Urothelium cell line (cell line): ENCODE results near the gene SCP2.
A peak's percentile ranks its signal among the peaks of the same experiment; 100 is the strongest.
"Not testable (repeated sequence)": the region's sequence is repeated elsewhere in the genome, so short reads cannot be mapped to it uniquely, and the experiment has no call there.

Source experiments
- DNase-seq: peaks from one replicate; pipeline ENCODE4 v3.0.0; 2011; ENCODE audit warnings: low spot score, mixed read lengths
- FAIRE-seq: peaks from 2 replicates; lab custom pipeline; 2011; peaks lifted over from hg19 to GRCh38; lab: Jason Lieb, UNC

SCP2 gene

DNA sequence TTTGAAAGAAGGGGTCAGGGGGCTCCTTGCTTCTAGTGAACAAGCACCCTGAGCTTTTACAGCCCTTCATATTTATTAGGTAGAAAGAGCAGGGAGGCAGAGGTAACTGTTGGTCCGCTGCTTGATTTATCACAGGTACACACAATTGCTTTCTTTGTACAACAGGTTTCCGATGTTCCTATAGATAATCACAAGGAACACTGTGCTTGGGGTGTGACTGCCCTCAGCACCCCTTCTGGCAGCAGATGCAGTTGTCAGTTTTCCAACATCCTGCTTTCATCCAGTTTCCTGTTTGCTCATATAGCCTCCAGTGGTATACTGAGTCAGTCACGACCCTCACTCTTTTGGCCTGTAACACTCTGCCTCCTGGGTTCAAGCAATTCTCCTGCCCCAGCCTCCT lies 40.6 kb downstream of the SCP2 start:
- no peak for FAIRE-seq

DNA sequence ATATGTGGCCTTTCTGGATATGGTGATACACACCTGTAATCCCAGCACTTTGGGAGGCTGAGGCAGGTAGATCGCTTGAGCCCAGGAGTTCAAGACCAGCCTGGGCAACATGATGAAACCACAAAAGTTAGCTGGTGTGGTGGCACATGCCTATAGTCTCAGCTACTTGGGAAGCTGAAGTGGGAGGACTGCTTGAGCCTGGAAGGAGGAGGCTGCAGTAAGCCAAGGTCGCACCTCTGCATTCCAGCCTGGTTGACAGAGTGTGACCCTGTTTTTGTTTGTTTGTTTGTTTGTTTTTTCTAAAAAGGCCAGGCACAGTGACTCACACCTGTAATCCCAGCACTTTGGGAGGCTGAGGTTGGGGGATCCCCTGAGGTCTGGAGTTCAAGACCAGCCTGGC lies 42.2 kb downstream of the SCP2 start:
- FAIRE-seq, DNase-seq: not testable (repeated sequence)

More for the DNA sequence above, 40.6 kb downstream of the SCP2 start:
- DNase-seq: no peak

DNA sequence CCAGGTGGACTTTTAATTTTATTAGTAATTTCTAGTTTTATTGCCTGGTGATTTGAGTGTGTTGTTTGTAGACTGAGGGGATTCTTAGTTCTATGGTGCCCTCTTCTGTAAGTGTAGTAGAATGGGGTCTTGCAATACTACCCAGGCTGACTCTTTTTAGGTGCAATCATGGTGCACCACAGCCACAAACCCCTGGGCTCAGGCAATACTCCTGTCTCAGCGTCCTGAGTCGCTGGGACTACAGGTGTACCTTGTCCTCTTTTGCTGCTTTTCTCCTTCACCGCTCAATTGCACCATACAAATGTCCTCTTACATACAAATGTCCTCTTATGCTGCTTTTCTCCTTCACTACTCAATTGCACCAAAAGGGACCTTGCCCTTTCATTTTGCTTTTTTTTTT lies 43.1 kb downstream of the SCP2 start:
- no peak for DNase-seq
- no peak for FAIRE-seq

DNA sequence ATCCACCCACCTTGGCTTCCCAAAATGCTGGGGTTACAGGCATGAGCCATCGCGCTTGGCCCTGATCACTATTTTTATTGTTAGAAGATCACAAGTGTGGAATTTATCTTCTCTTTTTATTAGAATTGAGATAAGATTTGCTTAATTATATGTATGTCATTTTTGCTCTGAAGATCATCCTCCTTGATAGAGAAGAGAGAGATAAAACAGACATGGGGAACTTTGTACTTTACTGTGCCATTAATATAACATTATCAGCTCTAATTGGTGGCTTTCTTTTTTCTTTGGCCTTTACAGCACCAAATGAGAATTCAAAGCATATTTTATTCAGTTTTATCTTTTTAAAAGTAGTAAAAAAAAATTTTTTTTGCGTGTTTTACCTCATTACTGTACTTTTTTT lies 46.8 kb downstream of the SCP2 start:
- DNase-seq: no peak
- no peak for FAIRE-seq

DNA sequence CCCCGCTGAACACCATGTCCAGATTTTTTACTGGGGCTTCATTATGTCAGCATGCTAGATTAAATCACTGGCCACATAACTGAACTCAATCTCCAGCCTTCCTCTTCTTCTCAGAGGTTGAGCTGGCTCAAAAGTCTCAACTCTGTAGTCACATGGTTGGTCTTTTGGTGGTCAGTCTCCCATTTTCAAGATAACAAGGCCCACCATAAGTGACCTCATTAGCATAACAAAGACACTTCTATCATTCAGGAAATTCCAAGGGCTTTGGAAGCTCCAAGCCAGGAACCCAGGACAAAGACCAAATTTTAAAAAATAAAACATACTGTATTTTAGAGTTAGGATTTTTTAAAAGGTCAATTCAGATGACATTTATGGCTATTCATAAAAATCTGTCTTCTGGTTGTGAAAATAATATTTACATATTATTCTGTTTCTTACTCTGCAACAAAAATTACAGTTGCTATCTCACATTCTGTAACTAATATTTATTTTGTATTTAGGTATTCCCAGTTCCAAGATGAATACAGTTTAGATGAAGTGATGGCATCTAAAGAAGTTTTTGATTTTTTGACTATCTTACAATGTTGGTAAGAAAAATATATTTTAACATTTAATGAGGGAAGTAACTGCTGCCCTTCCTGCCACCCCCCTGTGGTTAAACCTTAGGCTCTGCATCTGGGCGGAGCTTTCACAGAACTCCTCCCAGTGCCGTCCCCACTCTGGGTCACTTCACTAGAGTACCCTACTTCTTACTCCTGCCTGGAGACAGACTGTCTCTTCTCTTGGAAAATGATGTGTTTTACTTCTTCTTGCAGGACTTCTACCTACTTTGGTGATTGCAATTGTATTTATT lies 49.3 kb downstream of the SCP2 start:
- no peak for FAIRE-seq

DNA sequence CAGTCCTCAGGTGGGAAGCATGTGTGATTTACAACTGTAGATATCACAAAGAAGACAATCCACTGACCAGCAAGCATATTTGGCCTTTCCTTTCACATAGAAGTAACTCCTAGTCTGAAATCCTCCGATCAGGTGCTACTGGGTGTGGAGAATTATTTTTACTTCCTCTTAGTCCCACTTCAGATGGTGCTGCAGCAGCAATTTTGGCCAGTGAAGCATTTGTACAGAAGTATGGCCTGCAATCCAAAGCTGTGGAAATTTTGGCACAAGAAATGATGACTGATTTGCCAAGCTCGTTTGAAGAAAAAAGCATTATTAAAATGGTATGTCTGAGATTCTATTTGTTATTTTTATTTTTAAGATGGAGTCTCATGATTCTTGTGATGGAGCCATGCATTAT lies 51.0 kb downstream of the SCP2 start:
- no peak for DNase-seq
- FAIRE-seq: no peak

More for the DNA sequence above, 49.3 kb downstream of the SCP2 start:
- DNase-seq: no peak

DNA sequence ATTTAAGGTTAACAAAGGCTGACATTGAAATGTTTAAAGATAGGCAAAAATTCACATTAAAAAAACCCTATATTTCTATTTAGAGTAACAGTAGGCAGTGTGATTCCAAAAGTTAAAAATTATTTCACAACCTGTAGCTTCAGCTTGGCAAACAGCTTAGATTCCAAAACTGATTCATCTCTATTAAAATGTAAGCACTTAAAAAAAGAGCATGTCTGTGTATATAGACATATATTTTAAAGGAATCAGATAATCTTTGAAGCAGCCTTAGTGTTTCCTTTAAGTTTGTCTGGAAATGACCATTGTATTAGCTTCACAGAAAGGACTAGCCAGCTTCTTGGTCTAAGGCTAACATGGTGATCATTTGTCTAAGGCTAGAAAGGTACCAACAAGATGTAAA lies 65.7 kb downstream of the SCP2 start:
- DNase-seq, FAIRE-seq: not testable (repeated sequence)

DNA sequence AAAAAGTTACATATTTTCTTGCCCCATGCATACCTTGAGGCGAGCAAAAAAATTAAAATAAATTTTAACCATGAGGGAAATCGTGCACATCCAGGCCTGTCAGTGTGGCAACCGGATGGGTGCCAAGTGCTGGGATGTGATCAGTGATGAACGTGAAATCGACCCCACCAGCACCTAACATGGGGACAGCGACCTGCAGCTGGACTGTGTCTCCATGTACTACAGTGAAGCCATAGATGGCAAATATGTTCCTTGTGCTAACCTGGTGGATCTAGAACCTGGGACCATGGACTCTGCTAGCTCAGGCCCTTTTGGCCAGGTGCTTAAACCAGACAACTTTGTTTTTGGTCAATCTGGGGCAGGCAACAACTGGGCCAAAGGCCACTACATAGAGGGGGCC lies 67.6 kb downstream of the SCP2 start:
- no peak for FAIRE-seq
- no peak for DNase-seq

DNA sequence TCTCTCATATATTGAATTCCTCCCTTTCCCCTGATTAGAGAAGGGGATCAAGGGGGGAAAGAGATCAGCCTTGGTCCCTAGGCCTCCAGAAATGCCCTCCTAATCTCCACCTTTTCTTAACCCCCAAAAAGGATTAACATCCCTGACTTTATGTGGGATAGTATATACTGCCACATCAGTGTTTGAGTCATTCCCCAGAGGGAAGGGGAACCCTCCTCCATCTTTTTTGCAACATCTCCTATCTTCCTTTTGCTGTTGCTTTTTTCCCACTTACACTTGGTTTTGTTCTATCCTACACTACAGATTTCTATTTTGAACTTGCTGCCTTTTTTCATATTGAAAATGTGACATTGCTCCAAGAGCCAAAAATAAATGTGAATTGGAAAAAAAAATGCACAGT lies 69.6 kb downstream of the SCP2 start:
- no peak for FAIRE-seq
- no peak for DNase-seq

DNA sequence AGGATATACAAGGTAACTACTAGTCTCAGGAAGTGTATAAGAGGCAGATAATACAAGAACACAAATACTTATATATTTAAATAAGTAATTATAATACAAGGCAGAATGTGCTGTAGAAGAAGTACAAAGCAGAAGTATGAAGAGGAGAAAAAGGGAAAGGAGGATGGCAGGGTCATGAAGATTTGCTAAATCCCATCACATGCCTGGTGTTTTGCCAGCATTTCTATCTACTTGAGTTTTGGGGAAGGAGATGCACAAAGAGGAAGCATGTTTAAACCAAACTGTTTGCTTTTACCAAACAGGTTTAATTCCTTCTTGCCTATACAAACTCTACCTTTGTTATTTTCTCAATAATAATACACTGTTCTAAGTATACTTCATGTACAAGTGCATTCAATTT lies 74.1 kb downstream of the SCP2 start:
- DNase-seq: no peak
- no peak for FAIRE-seq

DNA sequence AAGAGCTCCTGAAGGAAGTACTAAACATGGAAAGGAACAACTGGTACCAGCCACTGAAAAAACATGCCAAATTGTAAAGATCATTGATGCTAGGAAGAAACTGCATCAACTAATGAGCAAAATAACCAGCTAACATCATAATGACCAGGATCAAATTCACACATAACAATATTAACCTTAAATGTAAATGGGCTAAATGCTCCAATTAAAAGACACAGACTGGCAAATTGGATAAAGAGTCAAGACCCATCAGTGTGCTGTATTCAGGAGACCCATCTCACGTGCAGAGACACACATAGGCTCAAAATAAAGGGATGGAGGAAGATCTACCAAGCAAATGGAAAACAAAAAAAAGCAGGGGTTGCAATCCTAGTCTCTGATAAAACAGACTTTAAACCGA lies 79.5 kb downstream of the SCP2 start:
- FAIRE-seq, DNase-seq: not testable (repeated sequence)

DNA sequence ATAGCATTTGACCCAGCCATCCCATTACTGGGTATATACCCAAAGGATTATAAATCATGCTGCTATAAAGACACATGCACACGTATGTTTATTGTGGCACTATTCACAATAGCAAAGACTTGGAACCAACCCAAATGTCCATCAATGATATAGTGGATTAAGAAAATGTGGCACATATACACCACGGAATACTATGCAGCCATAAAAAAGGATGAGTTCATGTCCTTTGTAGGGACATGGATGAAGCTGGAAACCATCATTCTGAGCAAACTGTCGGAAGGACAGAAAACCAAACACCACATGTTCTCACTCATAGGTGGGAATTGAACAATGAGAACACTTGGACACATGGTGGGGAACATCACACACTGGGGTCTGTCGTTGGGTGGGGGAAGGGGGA lies 83.2 kb downstream of the SCP2 start:
- not testable (repeated sequence) for FAIRE-seq, DNase-seq

DNA sequence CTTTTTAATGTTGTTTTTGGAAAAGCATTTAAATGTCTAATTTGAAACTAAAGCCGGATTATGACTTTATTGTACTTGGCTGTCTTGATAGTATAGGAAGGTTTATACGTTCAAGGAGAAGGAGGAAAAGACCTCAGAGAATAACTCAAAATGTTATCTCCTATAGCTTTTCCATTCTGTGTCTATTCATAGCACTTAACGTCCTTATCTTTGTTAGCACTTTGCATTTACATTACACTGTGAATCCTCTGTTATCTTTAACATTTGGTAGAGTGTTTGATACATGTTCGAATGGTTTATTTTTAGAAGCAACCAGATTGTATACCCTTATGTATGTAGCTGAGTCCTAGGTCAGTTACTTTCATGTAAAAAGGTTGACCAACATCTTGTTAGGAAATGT lies 84.1 kb downstream of the SCP2 start:
- no peak for DNase-seq

DNA sequence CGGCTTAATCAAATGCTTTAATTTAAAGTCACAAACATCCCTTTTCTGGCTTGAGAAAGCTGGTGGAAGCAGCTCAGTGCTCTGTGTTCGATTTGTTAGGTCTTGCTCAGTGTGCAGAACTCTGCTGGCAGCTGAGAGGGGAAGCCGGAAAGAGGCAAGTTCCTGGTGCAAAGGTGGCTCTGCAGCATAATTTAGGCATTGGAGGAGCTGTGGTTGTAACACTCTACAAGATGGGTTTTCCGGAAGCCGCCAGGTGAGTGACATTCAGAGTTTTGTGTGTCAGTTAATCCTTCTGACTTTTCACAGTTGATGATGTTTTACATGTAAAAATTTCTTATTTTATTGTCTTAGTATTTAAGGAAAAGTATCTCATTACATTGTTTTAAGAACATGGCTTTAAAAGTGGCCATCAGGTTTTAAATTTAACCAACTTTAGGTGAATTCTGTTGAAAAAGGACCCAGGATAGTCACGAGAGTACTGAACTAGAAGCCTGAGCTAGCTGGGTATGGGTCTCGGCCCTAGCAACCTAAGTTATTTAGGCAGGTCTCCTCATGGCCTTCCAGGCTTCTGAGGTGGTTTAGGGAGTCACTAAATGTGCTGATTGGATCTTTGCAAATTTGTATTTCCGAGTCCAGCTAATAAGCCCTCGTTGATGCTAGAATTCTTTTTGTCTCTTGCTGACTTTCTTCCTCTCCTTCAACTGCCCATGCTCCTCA lies 87.9 kb downstream of the SCP2 start:
- FAIRE-seq: no peak

More for the DNA sequence above, 84.1 kb downstream of the SCP2 start:
- FAIRE-seq: no peak

DNA sequence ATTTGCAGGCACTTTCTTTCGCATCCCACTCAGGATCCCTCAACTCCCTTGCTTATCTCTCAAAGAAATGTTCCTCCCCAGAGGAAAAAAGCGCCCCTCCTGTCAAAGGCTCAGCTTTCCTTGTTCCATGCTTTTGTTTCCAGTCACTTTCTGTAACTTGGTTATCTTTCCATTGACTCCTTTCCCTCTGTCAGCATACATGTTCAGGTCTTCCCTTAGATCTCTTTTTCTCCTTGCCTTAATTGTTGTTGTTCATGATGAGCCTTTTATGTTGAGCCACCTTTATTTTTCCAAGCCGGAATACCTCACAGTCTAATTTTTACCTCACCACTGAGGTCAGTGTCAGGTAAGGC lies 88.4 kb downstream of the SCP2 start:
- FAIRE-seq (no peak), DNase-seq (no peak)

More for the DNA sequence above, 87.9 kb downstream of the SCP2 start:
- peak; percentile 87 for DNase-seq

DNA sequence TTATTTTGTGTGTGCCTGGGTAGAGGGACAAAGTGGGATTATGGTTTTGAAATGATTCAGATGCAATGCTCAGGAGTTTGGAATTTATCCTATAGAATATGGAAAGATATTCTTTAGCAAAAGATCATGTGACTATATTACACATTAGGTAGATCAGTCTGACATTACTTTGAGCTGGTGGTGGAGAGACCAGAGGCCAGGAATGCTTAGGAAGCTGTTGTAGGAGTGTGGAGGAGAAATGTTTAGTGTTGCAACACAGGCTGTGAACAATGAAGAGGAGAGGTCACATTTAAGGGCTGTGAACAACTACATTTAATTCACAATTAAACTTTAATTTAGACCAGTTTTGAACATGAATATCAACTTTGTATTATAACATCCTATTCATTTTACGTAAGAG lies 89.6 kb downstream of the SCP2 start:
- DNase-seq (no peak), FAIRE-seq (no peak)

DNA sequence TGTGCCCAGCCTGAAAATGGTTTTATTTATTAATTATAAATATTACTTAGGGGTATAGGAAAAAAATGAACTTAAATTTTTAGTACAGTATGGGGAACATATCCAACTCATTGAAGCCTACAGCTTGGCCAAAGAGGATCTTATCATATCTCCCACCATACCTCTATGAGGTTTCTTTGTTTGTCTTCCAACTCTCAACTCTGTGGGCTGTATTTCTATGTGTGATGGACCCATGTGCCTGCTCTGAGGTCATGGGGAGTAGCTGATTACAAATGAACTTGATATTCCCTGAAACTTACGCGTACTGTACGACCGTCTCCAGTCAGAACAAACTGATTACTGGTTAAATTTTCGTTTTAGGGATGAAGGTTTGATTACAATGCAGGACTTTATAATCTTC lies 93.5 kb downstream of the SCP2 start:
- no peak for DNase-seq
- FAIRE-seq: no peak

DNA sequence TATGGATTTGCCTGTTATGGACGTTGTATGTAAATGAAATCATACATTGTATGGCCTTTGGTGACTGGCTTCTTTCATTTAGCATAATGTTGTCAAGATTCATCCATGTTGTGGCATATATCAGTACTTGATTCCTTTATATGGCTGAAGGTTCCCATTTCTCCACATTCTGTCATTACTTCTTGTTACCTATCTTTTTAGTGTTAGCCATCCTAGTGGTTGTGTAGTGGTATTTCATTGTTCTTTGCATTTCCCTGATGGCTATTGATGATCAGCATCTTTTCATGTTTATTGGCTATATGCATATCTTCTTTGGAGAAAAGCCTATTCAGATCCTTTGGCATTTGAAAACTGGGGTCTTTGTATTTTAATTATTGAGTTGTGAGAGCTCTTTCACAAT lies 95.1 kb downstream of the SCP2 start:
- DNase-seq (no peak), FAIRE-seq (no peak)

DNA sequence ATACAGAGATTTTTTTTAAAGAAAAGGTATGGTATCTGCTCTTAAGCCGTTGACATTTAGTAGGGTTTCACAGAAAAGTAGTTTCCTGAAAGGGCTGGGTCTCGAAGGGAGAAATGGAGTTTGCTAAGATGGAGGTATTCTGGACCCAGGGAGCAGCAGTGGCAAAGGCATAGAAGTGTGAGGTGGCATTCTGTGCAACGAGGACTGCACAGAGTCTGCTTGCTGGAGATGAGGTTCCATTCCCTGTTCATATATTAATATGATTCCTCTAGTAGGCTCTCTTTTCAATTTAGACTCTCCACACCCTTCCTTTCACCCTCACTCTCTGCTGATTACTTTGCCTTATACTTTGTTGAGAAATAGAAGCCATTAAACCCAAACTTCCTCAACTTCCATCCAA lies 96.5 kb downstream of the SCP2 start:
- FAIRE-seq: no peak
- DNase-seq: no peak

DNA sequence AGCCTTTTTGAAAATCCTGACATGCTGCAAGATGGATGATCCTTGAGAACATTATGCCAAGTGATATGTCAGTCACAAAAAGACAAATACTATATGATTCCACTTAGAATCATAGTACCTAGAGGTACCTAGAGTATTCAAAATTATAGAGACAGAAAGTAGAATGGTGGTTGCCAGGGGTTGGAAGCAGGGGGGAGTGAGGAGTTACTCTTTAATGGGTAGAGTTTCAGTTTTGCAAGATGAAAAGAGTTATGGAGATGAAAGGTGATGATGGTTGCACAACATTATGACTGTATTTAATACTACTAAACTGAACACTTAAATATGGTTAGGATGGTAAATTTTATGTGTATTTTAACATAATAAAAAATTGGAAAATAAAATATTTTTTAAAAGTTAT lies 97.0 kb downstream of the SCP2 start:
- no peak for FAIRE-seq
- DNase-seq: no peak

DNA sequence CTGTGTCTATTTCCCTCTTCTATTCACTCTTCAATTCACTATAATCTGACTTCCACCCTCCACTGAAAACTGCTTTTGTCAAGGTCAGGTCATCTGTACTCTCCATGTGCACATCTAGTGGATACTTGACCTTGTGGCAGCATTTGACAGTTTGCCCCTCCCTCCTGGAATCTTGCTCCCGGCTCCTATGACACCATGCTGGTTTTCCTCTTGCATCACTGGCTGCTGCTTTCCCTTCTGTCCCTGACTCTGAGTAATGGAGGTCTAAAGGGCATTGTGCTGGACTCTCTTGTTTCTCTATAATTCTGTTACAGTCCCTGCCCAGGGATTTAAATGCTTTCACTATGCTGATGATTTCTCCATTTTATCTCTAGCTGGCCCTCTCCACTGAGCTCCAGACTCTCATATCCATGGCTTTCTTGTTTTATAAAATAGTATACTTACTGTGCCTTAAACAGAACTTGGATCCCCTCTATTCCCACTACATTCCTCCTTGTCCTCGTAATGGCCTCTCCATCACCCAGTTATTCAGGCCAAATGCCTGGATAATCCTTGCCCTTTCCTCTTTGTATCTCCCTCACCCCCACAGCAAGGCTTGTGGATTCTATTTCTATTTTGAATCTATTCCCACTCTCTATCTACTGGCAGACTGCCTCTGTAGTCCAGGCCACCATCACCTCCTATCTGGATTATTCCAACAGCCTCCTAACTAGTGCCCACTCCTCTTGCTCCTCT lies 98.1 kb downstream of the SCP2 start:
- DNase-seq: no peak
- no peak for FAIRE-seq

DNA sequence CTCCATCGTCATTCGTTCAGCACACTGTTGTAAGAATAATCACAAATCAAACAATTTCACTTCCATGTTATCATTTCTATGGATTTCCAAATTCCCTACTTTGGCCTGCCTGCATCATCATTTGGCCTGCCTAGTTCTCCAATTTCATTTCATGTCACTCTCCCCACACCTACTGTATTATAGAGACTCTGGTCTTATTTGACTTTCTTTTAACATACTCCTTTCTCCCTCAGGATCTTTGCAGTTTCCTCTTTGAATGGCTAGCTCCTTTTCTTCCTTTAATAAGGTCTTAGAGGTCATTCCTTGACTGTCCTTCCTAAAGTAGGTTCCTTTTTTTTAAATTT lies 98.7 kb downstream of the SCP2 start:
- DNase-seq (no peak), FAIRE-seq (no peak)
